WERI-Rb-1 (cell line): ENCODE data around the gene LEP.

ENCODE experiments used
- DNase-seq: peaks from one replicate; pipeline ENCODE4 v3.0.0-alpha.2; 2020
- H3K27ac ChIP-seq: fragments of 250-450 bp; sonication (Bioruptor Pico); 2 replicates; pipeline ENCODE4 v1.5.1; 2020; ENCODE audit warnings: mild to moderate bottlenecking, moderate library complexity
- H3K27me3 ChIP-seq: fragments of 250-450 bp; sonication (Bioruptor Pico); 2 replicates; pipeline ENCODE4 v1.5.1; 2021; ENCODE audit warnings: mild to moderate bottlenecking, low read depth, moderate library complexity; ENCODE audit not compliant: insufficient read depth, severe bottlenecking
- H3K36me3 ChIP-seq: fragments of 250-450 bp; sonication (Bioruptor Pico); 2 replicates; pipeline ENCODE4 v1.5.1; 2020; ENCODE audit warnings: mild to moderate bottlenecking, moderate library complexity
- H3K4me3 ChIP-seq: 2 replicates; pipeline ENCODE4 v1.5.1; 2011; ENCODE audit warnings: low read depth, mild to moderate bottlenecking, control low read depth, low read length
- H3K9me3 ChIP-seq: fragments of 250-450 bp; sonication (Bioruptor Pico); 2 replicates; pipeline ENCODE4 v1.5.1; 2021; ENCODE audit warnings: mild to moderate bottlenecking, moderate library complexity; ENCODE audit not compliant: severe bottlenecking
- TF ChIP-seq, protein P1 (sequence below): IDR thresholded peaks from 2 replicates; pipeline ENCODE4 v1.5.1; 2011; ENCODE audit warnings: low read depth, mild to moderate bottlenecking, control low read depth, inconsistent platforms, low read length

The LEP gene

DNA sequence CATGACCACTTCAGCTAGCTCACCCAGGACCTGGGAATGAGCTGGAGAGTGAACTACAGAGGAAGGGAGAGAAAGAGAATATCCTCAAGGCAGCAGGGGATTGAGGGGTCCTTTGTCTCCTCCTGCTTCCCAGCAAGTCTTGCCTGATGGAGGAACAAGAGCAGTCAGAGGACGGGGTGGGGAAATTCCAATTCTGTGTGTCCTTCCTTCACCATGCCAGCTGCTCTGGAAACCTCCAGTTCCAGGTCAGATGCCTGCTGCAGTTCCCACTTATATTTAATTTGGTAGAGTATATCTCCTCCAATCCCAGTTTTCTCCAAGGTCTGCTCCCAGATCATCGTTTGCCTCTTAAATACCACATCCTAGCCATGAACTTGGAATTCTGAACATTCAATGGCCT, 21.4 kb upstream of the LEP start:
- no peaks in the 10 kb centered on the region for H3K9me3 ChIP-seq
- TF ChIP-seq, protein P1, sequence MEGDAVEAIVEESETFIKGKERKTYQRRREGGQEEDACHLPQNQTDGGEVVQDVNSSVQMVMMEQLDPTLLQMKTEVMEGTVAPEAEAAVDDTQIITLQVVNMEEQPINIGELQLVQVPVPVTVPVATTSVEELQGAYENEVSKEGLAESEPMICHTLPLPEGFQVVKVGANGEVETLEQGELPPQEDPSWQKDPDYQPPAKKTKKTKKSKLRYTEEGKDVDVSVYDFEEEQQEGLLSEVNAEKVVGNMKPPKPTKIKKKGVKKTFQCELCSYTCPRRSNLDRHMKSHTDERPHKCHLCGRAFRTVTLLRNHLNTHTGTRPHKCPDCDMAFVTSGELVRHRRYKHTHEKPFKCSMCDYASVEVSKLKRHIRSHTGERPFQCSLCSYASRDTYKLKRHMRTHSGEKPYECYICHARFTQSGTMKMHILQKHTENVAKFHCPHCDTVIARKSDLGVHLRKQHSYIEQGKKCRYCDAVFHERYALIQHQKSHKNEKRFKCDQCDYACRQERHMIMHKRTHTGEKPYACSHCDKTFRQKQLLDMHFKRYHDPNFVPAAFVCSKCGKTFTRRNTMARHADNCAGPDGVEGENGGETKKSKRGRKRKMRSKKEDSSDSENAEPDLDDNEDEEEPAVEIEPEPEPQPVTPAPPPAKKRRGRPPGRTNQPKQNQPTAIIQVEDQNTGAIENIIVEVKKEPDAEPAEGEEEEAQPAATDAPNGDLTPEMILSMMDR, result no peak
- DNase-seq, result no peak
- no peak overlapping the region for H3K27ac ChIP-seq
- no peak overlapping the region for H3K4me3 ChIP-seq
- no peaks in the 10 kb centered on the region for H3K36me3 ChIP-seq
- no peaks in the 10 kb centered on the region for H3K27me3 ChIP-seq

DNA sequence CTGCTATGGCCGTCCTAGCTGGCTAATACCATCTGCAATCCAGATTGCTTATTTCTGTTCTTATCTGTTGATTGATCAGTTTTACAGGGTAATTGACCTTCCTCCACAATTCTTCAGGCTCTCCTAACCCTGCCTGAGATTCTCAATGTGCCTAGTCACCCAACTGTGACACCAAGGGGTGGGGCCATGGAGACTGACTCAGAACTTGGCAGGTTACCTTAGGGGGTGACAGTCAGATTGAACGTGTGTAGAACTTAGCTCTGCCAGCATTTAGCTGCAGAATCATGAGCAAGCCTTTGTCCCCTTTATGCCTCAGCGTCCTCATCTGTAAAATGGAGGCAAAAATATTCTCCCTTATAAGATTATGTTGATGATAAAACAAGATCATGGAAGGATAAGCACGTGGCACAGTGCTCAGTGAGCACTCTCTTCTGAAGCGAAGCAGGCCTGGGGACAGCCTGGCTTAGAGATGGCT, 19.1 kb upstream of the LEP start:
- H3K27me3 ChIP-seq, result no peaks in the 10 kb centered on the region
- TF ChIP-seq, protein P1, result no peak
- no peaks in the 10 kb centered on the region for H3K9me3 ChIP-seq
- no peaks in the 10 kb centered on the region for H3K36me3 ChIP-seq
- H3K4me3 ChIP-seq, result no peak overlapping the region
- DNase-seq, result no peak
- no peak overlapping the region for H3K27ac ChIP-seq

DNA sequence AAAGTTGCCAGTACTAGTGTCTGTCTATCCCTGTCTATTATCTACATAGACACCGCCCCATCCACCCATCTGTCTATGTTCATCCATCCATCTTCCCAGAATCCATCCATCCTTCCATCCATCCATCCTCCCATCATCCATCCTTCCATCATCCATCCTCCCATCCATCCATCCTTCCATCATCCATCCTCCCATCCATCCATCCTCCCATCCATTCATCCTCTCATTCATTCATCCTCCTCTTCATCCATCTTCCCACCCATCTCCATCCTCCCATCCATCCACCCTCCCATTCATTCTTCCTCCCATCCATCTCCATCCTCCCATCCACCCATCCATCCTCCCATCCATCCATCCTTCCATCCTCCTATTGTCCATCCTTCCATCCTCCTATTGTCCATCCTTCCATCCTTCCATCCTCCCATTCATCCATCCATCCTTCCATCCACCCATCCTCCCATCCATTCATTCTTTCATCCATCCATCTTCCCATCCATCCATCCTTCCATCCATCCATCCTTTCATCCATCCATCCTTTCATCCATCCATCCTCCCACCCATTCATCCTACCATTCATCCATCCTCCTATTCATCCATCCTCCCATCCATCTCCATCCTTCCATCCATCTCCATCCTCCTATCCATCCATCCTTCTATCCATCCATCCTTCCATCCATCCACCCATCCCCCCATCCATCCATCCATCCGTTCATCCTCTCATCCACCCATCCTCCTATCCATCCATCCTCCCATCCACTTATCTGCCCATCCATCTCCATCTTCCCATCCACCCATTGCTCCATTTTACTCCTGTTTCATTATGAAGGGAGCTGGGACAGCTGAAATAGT, 14.7 kb upstream of the LEP start:
- no peak overlapping the region for H3K27ac ChIP-seq
- DNase-seq, result no peak
- no peaks in the 10 kb centered on the region for H3K36me3 ChIP-seq
- no peak overlapping the region for H3K4me3 ChIP-seq
- H3K9me3 ChIP-seq, result no peaks in the 10 kb centered on the region
- TF ChIP-seq, protein P1, result no peak
- H3K27me3 ChIP-seq, result no peaks in the 10 kb centered on the region

DNA sequence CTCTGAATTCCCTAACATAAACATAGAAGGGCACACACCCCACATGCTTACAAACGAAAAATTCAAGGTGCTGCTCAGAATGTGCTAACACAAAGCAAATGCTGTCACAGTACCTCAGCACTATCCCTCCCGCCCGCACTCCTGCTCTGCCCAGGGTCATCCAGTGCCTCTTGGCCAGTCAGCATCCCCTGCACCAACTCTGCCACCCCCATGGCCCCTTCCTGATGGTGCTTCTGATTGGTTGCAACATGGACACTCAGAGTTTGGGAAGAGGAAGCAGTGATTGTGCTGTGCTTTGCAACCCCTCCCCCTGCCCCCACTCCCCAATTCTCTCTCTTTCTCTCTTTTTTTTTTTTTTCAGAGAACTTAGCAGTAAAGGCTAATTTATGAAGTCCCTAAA, 13.8 kb upstream of the LEP start:
- H3K27me3 ChIP-seq, result no peaks in the 10 kb centered on the region
- H3K9me3 ChIP-seq, result no peaks in the 10 kb centered on the region
- TF ChIP-seq, protein P1, result no peak
- no peak overlapping the region for H3K4me3 ChIP-seq
- no peak overlapping the region for H3K27ac ChIP-seq
- H3K36me3 ChIP-seq, result no peaks in the 10 kb centered on the region
- no peak for DNase-seq

DNA sequence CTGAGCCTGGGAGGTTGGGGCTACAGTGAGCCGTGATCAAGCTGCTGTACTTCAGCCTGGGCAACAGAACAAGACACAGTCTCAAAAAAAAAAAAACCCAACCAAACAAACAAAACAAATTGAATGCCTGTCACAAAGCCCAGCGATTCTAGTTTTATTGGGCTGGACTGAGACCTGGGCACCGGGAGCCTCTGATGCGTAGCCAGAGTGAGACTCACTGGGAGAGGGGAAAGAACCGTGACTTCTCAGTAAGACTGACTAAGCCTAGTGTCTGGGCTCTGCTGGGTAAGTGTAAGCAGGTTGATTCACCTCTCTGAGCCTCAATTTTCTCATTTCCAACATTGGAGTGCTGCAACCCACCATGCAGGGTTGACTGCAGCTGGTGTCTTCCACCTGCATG, 10.1 kb upstream of the LEP start:
- Histone ChIP-seq H3K4me3 (no peak overlapping the region), H3K27me3 (no peaks in the 10 kb centered on the region), H3K9me3 (no peaks in the 10 kb centered on the region), H3K36me3 (no peaks in the 10 kb centered on the region), H3K27ac (no peak overlapping the region)
- TF ChIP-seq, protein P1, result no peak
- no peak for DNase-seq
